ENCODE measurements around the gene RUBCNL. TPM values are rescaled to one million over a fixed set of nuclear protein-coding genes. Genes with fewer than 3 reads are reported as not detected.
"Not testable (repeated sequence)": the region's sequence is repeated elsewhere in the genome, so short reads cannot be mapped to it uniquely, and the experiment has no call there.

RUBCNL gene
- total RNA-seq, 1 donor from 2014 or later = 3.5 TPM

GRCh38 chr13:46373623-46374022 lies 13.4 kb downstream of the RUBCNL start:
- Histone ChIP-seq H3K36me3 (no peaks in the 10 kb centered on the region), H3K9me3 (no peaks in the 10 kb centered on the region), H3K4me3 (no peak overlapping the region), H3K27ac (no peak overlapping the region), H3K27me3 (ENCODE audit: low read depth) (no peaks in the 10 kb centered on the region), H3K4me1 (peaks cover 7% of the 10 kb centered on the region)
- TF ChIP-seq CTCF (IDR thresholded peaks at IDR 0.05) = no peak
- intact Hi-C loops (cut with DNase I) = no loop called here
- ATAC-seq (no peak), DNase-seq (no peak)

DNA sequence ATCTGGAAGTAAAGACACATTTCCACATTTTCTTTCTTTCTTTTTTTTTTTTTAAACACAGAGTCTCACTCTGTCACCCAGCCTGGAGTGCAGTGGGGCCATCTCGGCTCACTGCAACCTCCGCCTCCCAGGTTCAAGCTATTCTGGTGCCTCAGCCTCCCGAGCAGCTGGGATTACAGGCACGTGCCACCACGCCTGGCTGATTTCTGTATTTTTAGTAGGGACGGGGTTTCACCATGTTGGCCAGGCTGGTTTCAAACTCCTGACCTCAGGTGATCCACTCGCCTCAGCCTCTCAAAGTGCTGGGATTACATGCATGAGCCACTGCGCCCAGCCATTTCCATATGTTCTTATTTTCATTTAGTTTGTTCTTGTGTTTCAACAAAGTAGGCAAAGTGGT lies 14.1 kb downstream of the RUBCNL start:
- H3K4me1 ChIP-seq; H3K9me3 ChIP-seq; H3K27ac ChIP-seq; H3K36me3 ChIP-seq; DNase-seq; H3K4me3 ChIP-seq; ATAC-seq; intact Hi-C loops (cut with DNase I); H3K27me3 ChIP-seq (ENCODE audit: low read depth): not testable (repeated sequence)

DNA sequence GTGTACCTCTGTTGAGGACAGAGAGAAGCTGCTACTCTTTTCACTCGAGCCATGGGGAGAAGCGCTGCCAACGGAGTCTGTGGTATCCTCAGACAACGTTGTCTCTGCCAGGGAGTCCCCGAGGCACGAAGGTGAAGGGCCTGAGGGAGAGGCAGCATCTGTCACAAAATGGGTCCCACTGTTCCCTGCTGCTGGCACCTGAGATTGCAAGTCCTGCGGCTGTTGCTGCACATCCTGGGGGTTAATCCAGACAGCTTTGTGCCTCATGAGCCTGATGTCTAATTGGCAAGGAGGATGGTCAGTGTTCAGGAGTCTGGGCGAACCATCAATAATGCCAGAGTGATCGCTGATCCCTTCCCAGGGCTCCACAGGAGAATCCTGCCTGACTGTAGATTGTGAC lies 15.0 kb downstream of the RUBCNL start:
- no peaks in the 10 kb centered on the region for H3K36me3 ChIP-seq
- no peak overlapping the region for H3K27ac ChIP-seq
- H3K4me1 ChIP-seq = peaks cover 7% of the 10 kb centered on the region
- no peak for TF ChIP-seq CTCF (IDR thresholded peaks at IDR 0.05)
- H3K4me3 ChIP-seq = no peak overlapping the region
- H3K9me3 ChIP-seq = no peaks in the 10 kb centered on the region
- intact Hi-C loops (cut with DNase I) = no loop called here
- H3K27me3 ChIP-seq (ENCODE audit: low read depth) = no peaks in the 10 kb centered on the region
- no peak for DNase-seq
- ATAC-seq = no peak

DNA sequence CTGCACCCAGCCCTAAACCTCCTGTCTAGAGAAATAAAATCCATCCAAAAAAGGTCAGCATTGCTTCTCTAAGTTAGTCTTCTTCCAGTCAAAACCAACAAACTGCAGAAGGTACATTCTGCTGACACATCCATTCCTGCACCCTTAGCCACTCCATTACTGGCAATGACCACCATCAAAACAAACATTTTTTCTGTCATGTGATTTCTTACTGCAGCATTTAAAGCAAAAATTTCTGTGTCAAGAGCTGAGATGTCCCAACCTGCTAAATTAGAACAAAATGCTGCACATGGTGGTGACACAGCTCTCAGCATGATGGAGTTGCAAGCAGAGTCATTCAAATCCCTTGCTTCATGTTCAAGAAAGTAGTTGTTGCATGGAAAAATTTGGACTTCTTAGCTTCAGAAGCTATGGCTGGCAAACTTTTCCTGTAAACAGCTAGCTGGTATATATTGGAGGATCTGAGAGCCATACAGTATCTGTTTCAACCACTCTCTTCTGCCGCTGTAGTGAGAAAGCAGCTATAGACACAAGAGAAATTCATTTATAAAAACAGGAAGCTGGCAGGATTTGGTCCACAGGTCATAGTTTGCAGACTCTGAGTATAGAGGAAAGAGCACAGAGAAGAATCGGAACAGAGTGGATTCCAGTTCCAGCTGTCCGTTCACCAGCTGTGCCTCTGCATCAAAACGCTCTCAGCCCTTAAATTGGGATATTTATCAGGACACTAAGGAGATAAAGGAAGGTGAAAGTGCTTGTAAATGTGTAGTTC lies 17.4 kb downstream of the RUBCNL start:
- no peaks in the 10 kb centered on the region for H3K36me3 ChIP-seq
- no peaks in the 10 kb centered on the region for H3K9me3 ChIP-seq
- intact Hi-C loops (cut with DNase I) = no loop called here
- H3K4me1 ChIP-seq = peaks cover 7% of the 10 kb centered on the region
- TF ChIP-seq CTCF (IDR thresholded peaks at IDR 0.05) = no peak
- DNase-seq (no peak), ATAC-seq (peak; percentile 54 to 70)
- H3K27me3 ChIP-seq (ENCODE audit: low read depth) = no peaks in the 10 kb centered on the region
- H3K4me3 ChIP-seq = no peak overlapping the region
- peak overlapping the region; percentile 66 for H3K27ac ChIP-seq

- intact Hi-C loops (cut with DNase I) = no loop called here
- ATAC-seq (no peak), DNase-seq (no peak)
- Histone ChIP-seq H3K36me3 (no peaks in the 10 kb centered on the region), H3K4me3 (no peak overlapping the region), H3K27ac (no peak overlapping the region), H3K4me1 (peaks cover 7% of the 10 kb centered on the region), H3K27me3 (ENCODE audit: low read depth) (no peaks in the 10 kb centered on the region), H3K9me3 (no peaks in the 10 kb centered on the region)
- no peak for TF ChIP-seq CTCF (IDR thresholded peaks at IDR 0.05)
Measured at GRCh38 chr13:46367617-46368327, 19.3 kb downstream of the RUBCNL start.

Measured in lower lobe of right lung (tissue), 2 donors.